Activated CD4-positive, CD25-positive, alpha-beta regulatory T cell treated with anti-CD3 and anti-CD28 coated beads, Interleukin-2, amount 50 U/mL, for 16 hours (primary cell): ENCODE measurements around the gene COPS6.
"Not testable (repeated sequence)": the region's sequence is repeated elsewhere in the genome, so short reads cannot be mapped to it uniquely, and the experiment has no call there.

Experiments
- DNase-seq: peaks from one replicate; pipeline ENCODE4 v3.0.0-alpha.2; 2020; ENCODE audit warnings: low read depth, low spot score

COPS6 gene

GRCh38 chr7:100126239-100126930 is 37.6 kb downstream of the COPS6 start:
- DNase-seq = no peak

- peak; percentile 83 for DNase-seq
Measured at GRCh38 chr7:100126931-100127865, 38.4 kb downstream of the COPS6 start, which contains the start of gene MBLAC1. Gene MBLAC1 (plus strand): TSS chr7:100126967. CDS start chr7:100127396, 429 bp downstream.

- no peak for DNase-seq
Measured at GRCh38 chr7:100127866-100128636, 39.3 kb downstream of the COPS6 start.

- DNase-seq = no peak
Measured at GRCh38 chr7:100128637-100128963, 39.8 kb downstream of the COPS6 start.

GRCh38 chr7:100130220-100130607 is 41.4 kb downstream of the COPS6 start:
- DNase-seq = not testable (repeated sequence)

GRCh38 chr7:100130608-100131453 is 42.1 kb downstream of the COPS6 start:
- peak; percentile 53 for DNase-seq

GRCh38 chr7:100132126-100132525 is 43.4 kb downstream of the COPS6 start:
- DNase-seq = no peak

GRCh38 chr7:100132697-100133151 is 44.0 kb downstream of the COPS6 start:
- no peak for DNase-seq

- no peak for DNase-seq
Measured at GRCh38 chr7:100137851-100138760, 49.3 kb downstream of the COPS6 start.

GRCh38 chr7:100141555-100141949 is 52.8 kb downstream of the COPS6 start:
- no peak for DNase-seq
